DMS114 treated with DMSO at 0.1 percent for 48 hours (cell line): Measurements from ENCODE around the gene PSMB8.
"Not testable (repeated sequence)": the region's sequence is repeated elsewhere in the genome, so short reads cannot be mapped to it uniquely, and the experiment has no call there.

Experiments used
- DNase-seq: peaks from one replicate; lab custom pipeline; 2025; ENCODE audit not compliant: unreplicated experiment; lab: John Stamatoyannopoulos, UW

Gene PSMB8

GRCh38 chr6:32838114-32838958 lies 5.5 kb downstream of the PSMB8 start, which contains the start of gene TAP2:
Gene TAP2 (minus strand): TSS chr6:32838739. CDS start chr6:32838233, 506 bp downstream.
- DNase-seq: peak; percentile 90

DNA sequence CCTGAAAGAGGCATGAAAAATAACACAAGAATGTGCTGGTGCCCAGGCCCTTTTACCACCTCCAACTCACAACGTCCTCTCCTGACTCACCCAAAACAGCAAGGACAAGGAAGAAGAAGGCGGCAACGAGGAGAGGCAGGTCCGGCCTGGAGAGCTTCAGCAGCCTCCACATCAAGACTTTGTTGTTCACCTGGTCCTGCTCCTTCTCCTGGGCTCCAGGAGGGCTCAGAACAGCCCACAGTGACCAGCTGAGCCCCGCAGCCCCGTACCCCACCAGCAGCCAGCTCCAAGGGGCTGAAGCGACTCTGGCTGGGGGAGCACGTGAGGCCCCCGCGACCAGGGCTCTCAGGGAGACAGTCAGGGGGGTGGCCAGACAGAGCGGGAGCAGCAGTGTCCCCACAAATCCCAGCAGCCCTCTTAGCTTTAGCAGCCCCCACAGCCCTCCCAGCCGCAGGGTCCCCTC lies 6.2 kb downstream of the PSMB8 start:
- no peak for DNase-seq

- DNase-seq: no peak
Measured at GRCh38 chr6:32836873-32837272, 7.0 kb downstream of the PSMB8 start.

DNA sequence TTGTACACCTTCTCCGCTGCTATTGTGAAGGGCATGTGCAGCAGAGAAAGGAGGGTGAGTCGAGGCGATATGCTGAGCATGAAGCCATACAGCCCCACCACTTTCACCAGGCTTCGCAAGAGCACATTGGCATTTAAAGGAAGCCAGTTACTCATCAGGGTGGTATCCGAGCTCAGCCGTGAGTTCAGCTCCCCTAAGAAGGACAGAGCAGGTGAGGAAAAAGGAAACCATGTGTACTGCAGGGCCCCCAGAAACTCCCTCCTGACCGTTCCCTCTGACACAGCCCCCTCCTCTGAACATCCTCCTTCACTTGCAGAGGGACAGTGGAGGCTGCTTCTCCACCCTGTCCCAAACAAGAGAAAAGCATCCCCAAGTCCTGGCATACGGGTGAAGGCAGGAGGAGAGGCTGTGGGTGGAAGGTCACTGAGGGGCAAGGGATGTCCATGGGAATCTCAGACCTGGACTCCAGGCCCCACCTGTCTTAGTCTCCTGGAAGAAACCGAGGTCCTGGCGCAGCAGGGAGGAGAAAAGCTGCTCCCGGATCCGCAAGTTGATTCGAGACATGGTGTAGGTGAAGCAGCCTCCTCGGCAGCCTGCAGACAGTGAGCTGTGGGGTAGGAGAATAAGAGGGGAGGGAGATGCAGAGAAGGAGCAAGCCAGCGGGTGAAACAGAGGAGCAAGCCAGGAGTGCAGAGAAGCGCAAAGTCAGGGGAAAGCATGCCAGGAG lies 8.5 kb downstream of the PSMB8 start:
- no peak for DNase-seq

- DNase-seq: no peak
Measured at GRCh38 chr6:32833664-32834063, 10.2 kb downstream of the PSMB8 start.

- DNase-seq: no peak
Measured at GRCh38 chr6:32832535-32832934, 11.3 kb downstream of the PSMB8 start.

GRCh38 chr6:32830936-32831335 lies 12.9 kb downstream of the PSMB8 start:
- no peak for DNase-seq

DNA sequence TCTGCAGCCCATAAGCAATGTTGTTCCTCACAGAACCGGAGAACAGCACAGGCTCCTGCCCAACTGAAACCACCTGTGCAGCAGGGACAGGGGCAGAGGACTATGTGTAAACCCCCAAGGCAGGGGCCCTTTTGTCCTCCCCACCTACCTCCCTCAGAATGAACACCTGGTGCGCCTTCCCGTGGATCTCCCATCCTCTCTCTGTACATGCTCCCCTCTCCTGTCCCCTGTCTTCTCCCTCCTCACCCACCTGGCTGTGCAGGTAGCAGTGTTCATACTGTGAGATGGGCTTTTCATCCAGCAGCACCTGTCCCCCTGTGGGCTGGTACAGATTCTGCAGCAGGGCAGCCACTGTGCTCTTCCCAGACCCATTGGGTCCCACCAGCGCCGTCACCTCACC lies 13.8 kb downstream of the PSMB8 start:
- no peak for DNase-seq

DNA sequence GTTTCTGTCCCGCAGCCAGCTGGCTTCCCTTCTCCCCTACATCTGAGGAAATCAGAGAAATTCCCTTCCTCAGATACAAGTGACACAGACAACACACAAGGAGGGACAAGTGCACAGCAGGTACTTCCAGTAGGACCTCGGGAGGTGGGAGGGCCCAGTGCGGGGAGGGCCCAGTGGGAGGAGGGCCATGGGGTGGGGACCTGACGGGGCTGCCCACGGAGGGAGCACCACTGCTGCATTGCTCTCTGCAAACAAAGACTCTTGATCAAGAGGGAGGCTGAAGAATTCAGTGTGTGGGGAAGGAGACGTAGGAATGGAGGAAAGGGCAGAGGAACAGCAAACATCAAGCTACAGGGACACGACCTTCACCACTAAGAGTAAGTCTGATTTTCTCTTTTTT lies 14.4 kb downstream of the PSMB8 start:
- no peak for DNase-seq

DNA sequence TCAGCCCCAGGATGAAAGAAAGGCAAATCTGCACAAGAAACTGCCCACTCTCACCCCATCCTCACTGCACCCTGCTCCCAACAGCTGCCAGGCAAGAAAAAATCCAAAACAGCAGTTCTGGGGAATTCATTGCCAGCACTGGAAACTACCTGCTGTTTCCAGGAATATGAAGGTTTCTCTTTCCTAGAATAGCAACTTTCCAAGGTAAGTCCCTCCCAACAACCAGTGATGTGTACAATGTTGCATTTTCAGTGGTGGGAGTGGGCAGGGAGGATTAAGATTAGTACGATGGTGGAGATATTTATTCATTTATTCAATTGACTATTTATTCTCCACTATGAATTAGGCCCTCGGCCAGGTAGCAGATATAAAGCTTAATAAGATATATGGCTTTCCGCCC lies 16.8 kb downstream of the PSMB8 start:
- no peak for DNase-seq

GRCh38 chr6:32825966-32826365 lies 17.9 kb downstream of the PSMB8 start:
- no peak for DNase-seq

- no peak for DNase-seq
Measured at GRCh38 chr6:32819729-32820128, 24.1 kb downstream of the PSMB8 start.

DNA sequence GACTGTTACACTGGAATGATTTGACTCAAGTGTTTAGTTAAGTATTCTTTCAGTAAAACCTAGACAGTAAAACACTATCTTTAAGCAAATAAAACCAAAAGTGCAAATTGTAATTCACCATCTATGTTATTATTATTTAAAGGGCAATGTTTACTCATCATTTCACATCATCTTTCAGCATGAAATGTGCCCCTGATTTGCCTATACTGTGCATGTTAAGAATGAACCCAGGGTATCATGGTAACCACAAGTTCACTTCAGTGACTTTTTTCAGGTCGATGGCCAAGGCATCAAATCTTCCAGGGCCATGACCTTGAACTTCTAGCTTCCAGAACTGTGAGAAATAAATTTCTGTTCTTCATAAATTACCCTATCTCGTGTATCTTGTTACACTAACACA lies 25.0 kb downstream of the PSMB8 start:
- DNase-seq: no peak

DNA sequence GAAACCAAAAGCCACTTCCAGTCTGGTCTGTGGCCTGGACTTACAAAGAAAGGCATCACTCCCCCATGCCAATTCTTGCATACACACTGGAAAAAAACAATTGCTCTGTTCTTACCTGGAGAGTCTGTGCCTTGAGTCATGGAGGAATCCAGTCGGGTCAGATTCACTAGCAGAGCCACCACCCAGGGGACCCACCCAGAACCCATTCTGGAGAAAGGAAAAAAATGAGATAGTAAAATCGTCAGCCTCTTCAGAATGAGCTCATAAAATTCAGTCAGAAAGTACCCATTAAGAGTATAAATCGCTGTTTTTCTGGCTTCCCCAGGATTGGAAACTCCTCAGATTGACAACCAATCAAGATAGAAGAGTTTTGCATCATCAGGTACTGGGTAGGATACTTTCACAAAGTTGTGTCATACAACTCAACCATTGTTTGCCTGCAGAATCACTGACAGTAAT lies 27.1 kb downstream of the PSMB8 start, which contains the start of gene HLA-DOB:
Gene HLA-DOB, minus strand, starts transcription at position 257 of the 459 bp plus-strand sequence. Its CDS starts 51 bp downstream, at position 206.
- DNase-seq: peak; percentile 41

- no peak for DNase-seq
Measured at GRCh38 chr6:32815996-32816395, 27.9 kb downstream of the PSMB8 start.

GRCh38 chr6:32815115-32815514 lies 28.7 kb downstream of the PSMB8 start:
- no peak for DNase-seq

GRCh38 chr6:32814145-32814544 lies 29.7 kb downstream of the PSMB8 start:
- DNase-seq: no peak

DNA sequence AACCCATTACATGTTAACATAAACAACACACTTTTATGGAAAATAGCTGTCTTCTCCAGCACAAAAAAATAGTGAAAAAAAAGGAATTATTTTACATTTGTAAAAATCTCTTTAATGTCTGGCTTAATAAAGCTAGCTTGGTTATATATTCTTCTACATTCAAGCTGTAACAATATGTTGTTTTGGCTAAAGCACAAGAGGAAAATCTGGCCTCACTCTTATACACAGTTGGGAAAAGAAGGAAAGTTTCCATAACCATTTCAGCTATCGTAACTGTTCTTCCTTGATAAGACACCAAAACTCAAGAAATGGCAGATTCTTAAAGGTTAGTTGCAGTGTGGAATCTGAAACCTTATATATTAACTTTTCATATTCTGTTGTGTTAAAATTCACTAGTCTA lies 34.7 kb downstream of the PSMB8 start:
- no peak for DNase-seq

DNA sequence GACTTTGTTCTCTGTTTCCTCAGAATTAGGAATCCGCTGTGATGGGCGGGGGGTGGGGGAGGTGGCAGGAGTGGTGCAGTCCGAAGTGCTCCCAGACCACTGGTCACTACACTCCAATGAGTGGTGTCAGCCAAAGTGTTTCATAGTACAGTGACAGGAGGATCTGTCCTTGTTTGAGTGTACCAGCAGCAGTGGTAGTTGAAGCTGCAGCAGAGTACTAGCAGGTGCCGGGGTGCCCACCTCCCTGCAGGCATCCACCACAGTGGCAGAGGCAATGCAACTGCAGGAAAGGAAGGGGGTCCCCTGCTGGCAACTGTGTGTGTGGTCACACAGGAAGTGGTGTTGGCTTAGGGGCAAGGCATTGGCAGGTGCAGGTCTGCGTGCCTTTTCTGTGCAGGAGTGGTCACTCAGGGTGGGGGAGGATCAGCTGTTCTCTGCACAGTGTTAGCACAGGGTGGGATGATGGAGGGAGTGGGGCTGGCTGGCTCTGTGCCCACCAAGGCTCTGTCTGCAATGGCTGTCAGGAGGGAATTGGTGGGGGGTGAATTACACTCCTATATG lies 36.7 kb downstream of the PSMB8 start:
- no peak for DNase-seq

DNA sequence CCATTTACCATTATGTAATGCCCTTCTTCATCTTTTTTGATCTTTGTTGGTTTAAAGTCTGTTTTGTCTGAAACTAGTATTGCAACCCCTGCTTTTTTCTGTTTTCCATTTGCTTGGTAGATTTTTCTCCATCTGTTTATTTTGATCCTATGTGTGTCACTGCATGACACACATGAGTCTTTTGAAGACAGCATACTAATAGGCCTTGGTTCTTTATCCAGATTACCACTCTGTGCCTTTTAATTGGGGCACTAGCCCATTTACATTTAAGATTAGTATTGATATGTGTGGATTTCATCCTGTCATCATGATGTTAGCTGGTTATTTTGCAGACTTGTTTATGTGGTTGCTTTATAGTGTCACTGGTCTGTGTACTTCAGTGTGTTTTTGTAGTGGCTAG lies 38.4 kb downstream of the PSMB8 start:
- not testable (repeated sequence) for DNase-seq

- no peak for DNase-seq
Measured at GRCh38 chr6:32803416-32803815, 40.4 kb downstream of the PSMB8 start.

DNA sequence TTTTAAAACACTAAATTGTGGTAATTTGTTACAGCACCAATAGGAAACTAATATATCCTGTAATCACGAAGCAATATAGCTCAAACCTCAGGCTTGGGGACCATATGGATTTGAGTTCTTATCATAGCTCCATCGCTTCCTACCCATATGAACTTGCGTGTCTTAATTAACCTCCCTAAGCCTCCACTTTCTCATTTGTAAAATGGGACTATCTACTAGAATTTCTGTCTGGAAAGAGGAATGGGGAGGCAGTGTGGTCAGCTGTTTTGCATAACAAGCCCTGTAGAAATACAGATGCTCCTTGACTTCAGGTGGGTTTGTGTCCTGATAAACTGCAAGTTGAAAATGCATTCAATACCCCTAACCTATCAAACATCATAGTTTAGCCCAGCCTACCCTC lies 44.1 kb downstream of the PSMB8 start:
- DNase-seq: no peak
